ENCODE results near the gene RAVER2.
"Not testable (repeated sequence)": the region's sequence is repeated elsewhere in the genome, so short reads cannot be mapped to it uniquely, and the experiment has no call there.

Gene RAVER2

GRCh38 chr1:64744492-64745180 is at the start of gene RAVER2:
TSS of gene RAVER2 (plus strand) at chr1:64745075. CDS start at chr1:64745173, 98 bp downstream.
- peak; percentile 54 for DNase-seq (ENCODE audit: low spot score)

- no peak for DNase-seq (ENCODE audit: low spot score)
These were observed 48.0 kb upstream of the RAVER2 start for GRCh38 chr1:64696879-64697278.

- no peak for DNase-seq (ENCODE audit: low spot score)
These were observed 45.5 kb upstream of the RAVER2 start for GRCh38 chr1:64699327-64699726.

- no peak for DNase-seq (ENCODE audit: low spot score)
These were observed 43.8 kb upstream of the RAVER2 start for GRCh38 chr1:64701071-64701470.

- no peak for DNase-seq (ENCODE audit: low spot score)
These were observed 43.0 kb upstream of the RAVER2 start for GRCh38 chr1:64701886-64702285.

GRCh38 chr1:64702670-64703069 is 42.2 kb upstream of the RAVER2 start:
- not testable (repeated sequence) for DNase-seq (ENCODE audit: low spot score)

- no peak for DNase-seq (ENCODE audit: low spot score)
These were observed 41.3 kb upstream of the RAVER2 start for GRCh38 chr1:64703600-64703999.

GRCh38 chr1:64705591-64705990 is 39.3 kb upstream of the RAVER2 start:
- no peak for DNase-seq (ENCODE audit: low spot score)

GRCh38 chr1:64711266-64711665 is 33.6 kb upstream of the RAVER2 start:
- DNase-seq (ENCODE audit: low spot score) = no peak

GRCh38 chr1:64712049-64712448 is 32.8 kb upstream of the RAVER2 start:
- DNase-seq (ENCODE audit: low spot score) = no peak

GRCh38 chr1:64715186-64715585 is 29.7 kb upstream of the RAVER2 start:
- DNase-seq (ENCODE audit: low spot score) = no peak

- no peak for DNase-seq (ENCODE audit: low spot score)
These were observed 23.7 kb upstream of the RAVER2 start for GRCh38 chr1:64721135-64721534.

- DNase-seq (ENCODE audit: low spot score) = no peak
These were observed 23.2 kb upstream of the RAVER2 start for GRCh38 chr1:64721576-64722145.

- DNase-seq (ENCODE audit: low spot score) = no peak
These were observed 17.0 kb upstream of the RAVER2 start for GRCh38 chr1:64727861-64728260.

GRCh38 chr1:64733581-64734286 is 11.1 kb upstream of the RAVER2 start:
- DNase-seq (ENCODE audit: low spot score) = no peak

- DNase-seq (ENCODE audit: low spot score) = no peak
These were observed 10.6 kb upstream of the RAVER2 start for GRCh38 chr1:64734287-64734652.

GRCh38 chr1:64740687-64741086 is 4.2 kb upstream of the RAVER2 start:
- not testable (repeated sequence) for DNase-seq (ENCODE audit: low spot score)

GRCh38 chr1:64743954-64744491 is 852 bp upstream of the RAVER2 start:
- DNase-seq (ENCODE audit: low spot score) = no peak

GRCh38 chr1:64745181-64745985 is 508 bp downstream of the RAVER2 start:
- DNase-seq (ENCODE audit: low spot score) = no peak

- no peak for DNase-seq (ENCODE audit: low spot score)
These were observed 1.4 kb downstream of the RAVER2 start for GRCh38 chr1:64745986-64746940.

GRCh38 chr1:64748222-64748621 is 3.3 kb downstream of the RAVER2 start:
- no peak for DNase-seq (ENCODE audit: low spot score)

Data from CD4-positive, alpha-beta T cell treated with Interleukin-2 at 100 ng/mL for 4 hours (primary cell).